BLaER1 treated with 17β-estradiol and CSF1 and Interleukin-3, amounts not matched to agents 10 nM and 100 nM (cell line): ENCODE measurements around the gene GEMIN7.

Experiments
- H3K27ac ChIP-seq, 11 experiments: shearing (Covaris generic); formaldehyde crosslinking; 2 replicates each; pipeline ENCODE4 v1.8.1; 2022
- H3K27me3 ChIP-seq, 11 experiments: shearing (Covaris generic); formaldehyde crosslinking; 2 replicates each; pipeline ENCODE4 v1.8.1; 2022
- H3K36me3 ChIP-seq, 11 experiments: shearing (Covaris generic); formaldehyde crosslinking; 2 replicates each; pipeline ENCODE4 v1.8.1; 2022
- H3K4me1 ChIP-seq, 10 experiments: shearing (Covaris generic); formaldehyde crosslinking; 2 replicates each; pipeline ENCODE4 v1.8.1; 2022
- H3K4me2 ChIP-seq, 11 experiments: shearing (Covaris generic); formaldehyde crosslinking; 2 replicates each; pipeline ENCODE4 v1.8.1; 2022
- H3K4me3 ChIP-seq, 10 experiments: shearing (Covaris generic); formaldehyde crosslinking; 2 replicates each; pipeline ENCODE4 v1.8.1; 2022
- H3K9ac ChIP-seq, 11 experiments: shearing (Covaris generic); formaldehyde crosslinking; 2 replicates each; pipeline ENCODE4 v1.8.1; 2022
- H3K9me3 ChIP-seq, 11 experiments: shearing (Covaris generic); formaldehyde crosslinking; replicated peaks in 1 of 11; 2 replicates each; pipeline ENCODE4 v1.8.1; 2022
- H4K20me1 ChIP-seq, 11 experiments: shearing (Covaris generic); formaldehyde crosslinking; 2 replicates each; pipeline ENCODE4 v1.8.1; 2022
- Cebpa-rat ChIP-seq, 11 experiments: shearing (Covaris generic); IDR thresholded peaks; 2 replicates each; pipeline ENCODE4 v1.8.1; 2022

GEMIN7 gene

GRCh38 chr19:45096700-45097099 is 17.6 kb downstream of the GEMIN7 start:
- TF ChIP-seq Cebpa-rat (IDR thresholded peaks at IDR 0.05): no peak

GRCh38 chr19:45097450-45097775 is 18.4 kb downstream of the GEMIN7 start:
- Histone ChIP-seq H3K4me1 (peaks cover 85 to 88% (median 88%) of the 10 kb centered on the region in 10 experiments), H3K9ac (peak overlapping the region; percentile 8 to 99 (median 59); a peak in 19 of 22 replicates), H3K27ac (peak overlapping the region in 7 of 11 experiments; percentile 17 to 82 (median 69); a peak in 12 of 22 replicates), H3K4me3 (peak overlapping the region in 1 of 10 experiments; percentile 19; a peak in 2 of 20 replicates), H3K36me3 (peaks cover 0 to 43% (median 30%) of the 10 kb centered on the region in 11 experiments; a peak in 16 of 22 replicates), H3K4me2 (peak overlapping the region; percentile 70 to 99 (median 97)), H3K27me3 (no peaks in the 10 kb centered on the region), H3K9me3 (no peaks in the 10 kb centered on the region), H4K20me1 (peaks cover 7 to 93% (median 89%) of the 10 kb centered on the region in 11 experiments; a peak in 21 of 22 replicates)
- no peak for TF ChIP-seq Cebpa-rat (IDR thresholded peaks at IDR 0.05)

More at GRCh38 chr19:45096700-45097099, 17.6 kb downstream of the GEMIN7 start:
- Histone ChIP-seq H3K27me3 (no peaks in the 10 kb centered on the region), H4K20me1 (peaks cover 1 to 86% (median 82%) of the 10 kb centered on the region in 11 experiments; a peak in 21 of 22 replicates), H3K9me3 (no peaks in the 10 kb centered on the region), H3K4me2 (peak overlapping the region; percentile 70 to 99 (median 97); a peak in 21 of 22 replicates), H3K27ac (peak overlapping the region in 7 of 11 experiments; percentile 17 to 82 (median 69); a peak in 7 of 22 replicates), H3K9ac (peak overlapping the region in 10 of 11 experiments; percentile 8 to 99 (median 64); a peak in 16 of 22 replicates), H3K36me3 (peaks cover 0 to 43% (median 30%) of the 10 kb centered on the region in 11 experiments; a peak in 15 of 22 replicates), H3K4me1 (peaks cover 78 to 88% (median 81%) of the 10 kb centered on the region in 10 experiments), H3K4me3 (no peak overlapping the region)

DNA sequence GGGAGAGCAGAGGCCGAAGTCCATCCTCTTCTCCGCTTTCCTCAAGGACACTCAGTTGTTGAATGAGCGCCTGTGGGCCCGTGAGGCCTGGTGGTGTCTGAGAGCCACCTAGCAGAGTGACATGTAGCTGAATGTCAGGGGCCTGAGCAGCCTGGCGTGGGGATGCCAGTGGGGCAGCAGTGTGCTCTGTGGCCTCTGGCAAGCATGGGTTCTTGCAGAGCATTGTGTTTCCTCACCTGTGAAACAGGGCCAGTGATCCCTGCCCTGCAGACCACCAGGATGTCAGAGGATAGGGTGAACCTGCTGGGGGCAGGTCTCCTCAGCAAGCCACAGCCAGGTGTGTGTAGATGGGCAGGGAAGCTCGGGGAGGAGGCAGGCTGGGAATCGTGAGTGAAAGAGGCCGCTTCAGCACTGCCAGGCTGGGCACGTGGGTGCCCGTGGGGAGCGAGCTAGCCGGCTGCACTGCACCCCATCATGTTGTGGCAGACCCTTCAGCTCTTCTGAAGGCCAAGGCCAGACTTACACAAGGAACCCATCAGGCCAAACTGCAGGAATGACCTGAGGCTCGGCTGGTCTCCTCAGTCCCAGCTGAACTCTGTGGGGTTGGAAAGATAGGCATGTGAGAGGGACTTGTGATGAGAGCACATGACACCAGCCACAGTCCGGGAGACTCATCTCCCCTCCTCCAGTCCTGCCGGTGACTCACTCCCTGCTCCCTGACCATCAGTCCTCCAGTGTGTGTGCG is 18.9 kb downstream of the GEMIN7 start:
- Histone ChIP-seq H3K4me2 (peak overlapping the region; percentile 70 to 99 (median 97)), H3K4me1 (peaks cover 91 to 93% (median 93%) of the 10 kb centered on the region in 10 experiments), H3K4me3 (peak overlapping the region in 2 of 10 experiments; percentile 14 to 19; a peak in 4 of 20 replicates), H3K27me3 (no peaks in the 10 kb centered on the region), H3K36me3 (peaks cover 0 to 43% (median 30%) of the 10 kb centered on the region in 11 experiments; a peak in 16 of 22 replicates), H3K27ac (peak overlapping the region in 8 of 11 experiments; percentile 32 to 82 (median 58); a peak in 16 of 22 replicates), H4K20me1 (peaks cover 12 to 98% (median 94%) of the 10 kb centered on the region in 11 experiments; a peak in 21 of 22 replicates), H3K9me3 (no peaks in the 10 kb centered on the region), H3K9ac (peak overlapping the region; percentile 8 to 99 (median 59); a peak in 20 of 22 replicates)
- no peak for TF ChIP-seq Cebpa-rat (IDR thresholded peaks at IDR 0.05)

GRCh38 chr19:45098521-45099466 is 19.7 kb downstream of the GEMIN7 start:
- Histone ChIP-seq H3K4me3 (peak overlapping the region in 1 of 10 experiments; percentile 19; a peak in 2 of 20 replicates), H3K27me3 (no peaks in the 10 kb centered on the region), H3K9ac (peak overlapping the region; percentile 4 to 99 (median 58); a peak in 17 of 22 replicates), H4K20me1 (peaks cover 19 to 100% (median 99%) of the 10 kb centered on the region in 11 experiments; a peak in 21 of 22 replicates), H3K4me1 (peaks cover 97 to 100% (median 100%) of the 10 kb centered on the region in 10 experiments), H3K4me2 (peak overlapping the region; percentile 70 to 99 (median 97)), H3K27ac (peak overlapping the region in 9 of 11 experiments; percentile 7 to 79 (median 44); a peak in 13 of 22 replicates), H3K36me3 (peaks cover 0 to 43% (median 30%) of the 10 kb centered on the region in 11 experiments; a peak in 16 of 22 replicates), H3K9me3 (no peaks in the 10 kb centered on the region)
- no peak for TF ChIP-seq Cebpa-rat (IDR thresholded peaks at IDR 0.05)

DNA sequence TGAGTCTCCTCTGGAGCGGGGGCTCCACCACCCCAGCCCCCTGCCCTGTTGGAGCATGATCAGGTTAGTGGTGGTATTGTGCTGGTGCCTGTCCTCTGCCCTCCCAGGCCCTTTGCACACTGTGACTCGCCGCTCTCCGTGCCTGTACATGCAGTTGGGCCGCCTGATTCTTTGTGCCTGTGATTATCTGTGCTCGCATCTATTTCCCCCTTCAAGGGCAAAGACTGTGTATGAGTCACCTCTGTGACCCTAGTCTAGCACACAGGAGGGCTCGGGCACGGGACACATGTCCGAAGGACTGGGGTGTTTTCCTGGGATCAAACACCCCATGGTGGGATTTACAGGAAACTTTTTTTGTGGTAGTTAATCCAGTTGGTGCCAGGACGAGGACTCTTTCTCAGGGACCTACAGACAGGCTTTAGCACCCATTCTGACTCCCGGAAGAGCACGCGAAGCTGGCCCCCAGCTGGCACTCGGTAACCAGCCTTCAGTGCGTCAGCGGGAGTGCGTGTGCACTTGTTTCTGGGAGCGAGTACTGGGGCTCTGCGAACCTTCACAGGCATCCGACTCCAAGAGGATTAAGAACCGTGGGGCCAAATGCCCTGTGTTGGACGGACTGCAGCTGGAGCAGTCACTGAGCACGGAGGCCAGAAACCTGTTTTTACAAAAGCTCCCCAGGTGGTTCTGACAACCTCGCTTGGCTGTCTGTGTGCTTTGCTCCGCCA is 20.6 kb downstream of the GEMIN7 start:
- peak overlapping the region; percentile 70 to 99 (median 97); a peak in 21 of 22 replicates for H3K4me2 ChIP-seq
- H3K36me3 ChIP-seq: peaks cover 0 to 42% (median 29%) of the 10 kb centered on the region in 11 experiments; a peak in 16 of 22 replicates
- H3K27me3 ChIP-seq: no peaks in the 10 kb centered on the region
- TF ChIP-seq Cebpa-rat (IDR thresholded peaks at IDR 0.05): no peak
- no peak overlapping the region for H3K4me3 ChIP-seq
- H3K9ac ChIP-seq: peak overlapping the region; percentile 4 to 99 (median 59); a peak in 14 of 22 replicates
- peaks cover 26 to 100% (median 99%) of the 10 kb centered on the region in 11 experiments; a peak in 21 of 22 replicates for H4K20me1 ChIP-seq
- peak overlapping the region in 9 of 11 experiments; percentile 4 to 79 (median 44); a peak in 11 of 22 replicates for H3K27ac ChIP-seq
- peaks cover 98 to 100% (median 100%) of the 10 kb centered on the region in 10 experiments for H3K4me1 ChIP-seq
- H3K9me3 ChIP-seq: no peaks in the 10 kb centered on the region

DNA sequence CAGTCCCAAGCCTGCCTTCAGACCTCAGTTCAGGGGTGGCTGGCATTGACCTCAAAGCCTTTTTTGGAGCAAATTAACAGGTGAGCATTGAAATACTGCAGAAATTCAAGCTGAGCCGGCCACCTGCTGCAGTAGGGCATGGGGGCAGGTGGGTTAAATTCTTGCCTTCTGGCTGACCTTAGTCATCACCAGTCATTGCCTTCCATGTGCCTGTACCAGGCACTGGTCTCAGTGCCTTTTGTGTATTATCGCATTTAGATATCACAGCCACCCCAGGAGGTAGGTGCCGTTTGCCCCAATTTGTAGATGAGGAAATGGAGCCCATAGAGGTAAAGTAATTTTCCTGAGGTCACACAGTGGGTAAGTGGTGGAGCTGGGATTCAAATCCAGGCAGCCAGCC is 21.1 kb downstream of the GEMIN7 start:
- H3K9ac ChIP-seq: peak overlapping the region in 7 of 11 experiments; percentile 36 to 68 (median 59); a peak in 9 of 22 replicates
- no peaks in the 10 kb centered on the region for H3K27me3 ChIP-seq
- no peak overlapping the region for H3K4me3 ChIP-seq
- H3K9me3 ChIP-seq: no peaks in the 10 kb centered on the region
- TF ChIP-seq Cebpa-rat (IDR thresholded peaks at IDR 0.05): no peak
- H3K36me3 ChIP-seq: peaks cover 0 to 37% (median 23%) of the 10 kb centered on the region in 11 experiments; a peak in 16 of 22 replicates
- H3K4me2 ChIP-seq: peak overlapping the region; percentile 70 to 99 (median 97)
- H3K4me1 ChIP-seq: peaks cover 98 to 100% (median 100%) of the 10 kb centered on the region in 10 experiments
- H4K20me1 ChIP-seq: peaks cover 32 to 100% (median 99%) of the 10 kb centered on the region in 11 experiments; a peak in 21 of 22 replicates
- peak overlapping the region in 4 of 11 experiments; percentile 38 to 69 (median 50); a peak in 5 of 22 replicates for H3K27ac ChIP-seq

GRCh38 chr19:45100846-45101252 is 21.8 kb downstream of the GEMIN7 start:
- H3K4me2 ChIP-seq: peak overlapping the region; percentile 70 to 99 (median 97)
- H4K20me1 ChIP-seq: peaks cover 38 to 100% (median 99%) of the 10 kb centered on the region in 11 experiments; a peak in 21 of 22 replicates
- no peak for TF ChIP-seq Cebpa-rat (IDR thresholded peaks at IDR 0.05)
- H3K9ac ChIP-seq: peak overlapping the region in 10 of 11 experiments; percentile 17 to 68 (median 54); a peak in 15 of 22 replicates
- peaks cover 0 to 31% (median 17%) of the 10 kb centered on the region in 11 experiments; a peak in 16 of 22 replicates for H3K36me3 ChIP-seq
- H3K4me1 ChIP-seq: peaks cover 98 to 100% (median 100%) of the 10 kb centered on the region in 10 experiments
- H3K4me3 ChIP-seq: no peak overlapping the region
- peak overlapping the region; percentile 2 to 69 (median 38); a peak in 16 of 22 replicates for H3K27ac ChIP-seq
- H3K9me3 ChIP-seq: no peaks in the 10 kb centered on the region
- no peaks in the 10 kb centered on the region for H3K27me3 ChIP-seq
